Stimulated activated CD4-positive, alpha-beta T cell treated with anti-CD3 and anti-CD28 coated beads, TNF-alpha, amount 100 ng/mL, for 4 hours (primary cell): Measurements from ENCODE around the gene DAGLB.

Source experiments
- DNase-seq, 3 experiments: peaks; one replicate each; pipeline ENCODE4 v3.0.0-alpha.2; 2020; ENCODE audit warnings: low read depth in 3 of 3

Gene DAGLB

DNA sequence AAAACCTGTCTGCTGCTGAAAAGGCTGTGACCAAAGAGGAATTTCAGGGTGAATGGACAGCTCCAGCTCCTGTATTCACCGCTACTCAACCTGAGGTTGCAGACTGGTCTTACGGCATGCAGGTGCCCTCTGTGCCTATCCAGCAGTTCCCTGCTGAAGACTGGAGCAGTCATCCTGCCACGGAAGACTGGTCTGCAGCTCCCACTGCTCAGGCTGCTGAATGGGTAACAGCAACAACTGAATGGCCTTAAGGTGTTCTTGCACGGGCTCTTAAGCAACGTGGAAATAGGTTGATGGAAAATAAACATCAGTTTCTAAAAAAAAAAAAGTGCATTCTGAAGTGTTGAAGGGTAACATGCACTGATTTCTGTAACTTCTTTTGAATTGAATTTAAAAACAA, 82.3 kb downstream of the DAGLB start:
- no peak for DNase-seq

DNA sequence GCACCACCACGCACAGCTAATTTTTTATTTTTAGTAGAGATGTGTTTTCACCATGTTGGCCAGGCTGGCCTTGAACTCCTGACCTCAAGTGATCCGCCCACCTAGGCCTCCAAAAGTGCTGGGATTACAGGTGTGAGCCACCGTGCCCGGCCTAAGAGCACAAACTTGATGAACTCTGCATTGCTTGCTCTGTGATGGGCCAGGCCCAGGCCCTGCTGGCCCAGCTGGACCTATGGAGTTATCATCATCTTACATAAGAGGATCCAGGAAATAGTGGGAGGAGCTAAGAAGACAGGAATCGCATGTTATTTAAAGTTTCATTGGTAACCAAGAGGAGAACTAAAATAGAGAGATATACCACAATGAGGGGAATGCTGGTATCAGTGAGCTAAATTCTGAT, 86.9 kb downstream of the DAGLB start:
- DNase-seq, result no peak

DNA sequence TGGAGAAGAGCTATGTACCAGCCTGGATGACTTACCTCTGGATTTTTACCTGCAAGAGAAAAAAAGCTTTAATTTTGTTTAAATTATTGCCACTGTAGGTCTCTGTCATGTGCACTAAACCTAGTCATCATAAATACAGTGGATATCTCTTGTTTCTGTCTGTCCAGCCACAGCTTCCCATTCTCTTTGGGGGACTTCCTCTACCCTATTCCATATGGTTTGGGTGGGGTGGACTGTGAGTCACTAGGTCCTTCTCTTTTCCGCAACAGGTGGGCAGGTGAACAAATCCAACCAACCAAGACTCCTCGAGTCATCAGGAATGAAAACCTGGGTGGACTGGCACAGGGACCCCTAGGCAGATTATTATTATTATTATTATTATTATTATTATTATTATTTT, 88.0 kb downstream of the DAGLB start:
- DNase-seq, result no peak
